ENCODE measurements around the gene IRAK2.
A peak's percentile ranks its signal among the peaks of the same experiment; 100 is the strongest.

DNA sequence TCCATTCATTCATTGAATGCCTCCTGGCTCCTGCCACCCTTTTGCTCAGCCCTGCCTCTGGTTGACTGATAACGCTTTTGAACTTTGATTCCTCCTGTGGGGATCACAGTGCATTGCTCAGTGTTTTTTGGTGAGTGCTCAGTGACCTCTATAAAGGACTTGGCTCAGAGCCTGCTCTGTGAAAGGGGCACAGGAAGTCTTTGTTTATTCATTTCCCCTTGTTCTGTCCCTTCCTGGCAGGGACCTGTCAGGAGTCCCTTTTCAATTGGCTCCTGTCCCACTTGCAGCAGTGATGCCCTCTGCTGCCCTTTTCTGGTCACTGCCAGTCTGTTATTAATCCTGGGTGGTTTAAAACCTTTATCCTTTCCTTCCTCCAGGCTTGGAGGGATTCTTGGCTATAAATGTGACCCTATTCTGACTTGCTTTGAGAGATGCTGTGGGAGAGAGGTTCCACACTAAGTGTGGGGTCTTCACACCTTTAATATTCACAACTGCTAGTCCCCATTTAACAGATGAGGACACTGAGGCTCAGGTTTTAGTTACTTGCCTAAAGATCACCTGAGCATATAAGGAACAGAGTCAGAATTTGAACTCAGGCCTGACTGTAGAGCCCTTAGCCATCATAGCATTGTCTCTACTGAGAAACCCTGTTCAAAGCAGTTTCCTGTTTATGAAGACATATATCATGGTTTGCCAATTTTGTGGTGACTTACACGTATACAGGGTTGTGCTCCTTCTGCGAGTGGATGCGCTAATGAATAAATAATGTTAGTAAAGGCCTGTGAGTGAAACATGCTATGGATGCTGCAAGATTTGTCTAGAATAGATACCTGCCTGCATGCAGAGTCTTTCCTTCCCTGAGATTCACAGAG lies 60.3 kb downstream of the IRAK2 start:
- TF ChIP-seq CBX8 (IDR thresholded peaks at IDR 0.05) = no peak
- TF ChIP-seq, protein P1, sequence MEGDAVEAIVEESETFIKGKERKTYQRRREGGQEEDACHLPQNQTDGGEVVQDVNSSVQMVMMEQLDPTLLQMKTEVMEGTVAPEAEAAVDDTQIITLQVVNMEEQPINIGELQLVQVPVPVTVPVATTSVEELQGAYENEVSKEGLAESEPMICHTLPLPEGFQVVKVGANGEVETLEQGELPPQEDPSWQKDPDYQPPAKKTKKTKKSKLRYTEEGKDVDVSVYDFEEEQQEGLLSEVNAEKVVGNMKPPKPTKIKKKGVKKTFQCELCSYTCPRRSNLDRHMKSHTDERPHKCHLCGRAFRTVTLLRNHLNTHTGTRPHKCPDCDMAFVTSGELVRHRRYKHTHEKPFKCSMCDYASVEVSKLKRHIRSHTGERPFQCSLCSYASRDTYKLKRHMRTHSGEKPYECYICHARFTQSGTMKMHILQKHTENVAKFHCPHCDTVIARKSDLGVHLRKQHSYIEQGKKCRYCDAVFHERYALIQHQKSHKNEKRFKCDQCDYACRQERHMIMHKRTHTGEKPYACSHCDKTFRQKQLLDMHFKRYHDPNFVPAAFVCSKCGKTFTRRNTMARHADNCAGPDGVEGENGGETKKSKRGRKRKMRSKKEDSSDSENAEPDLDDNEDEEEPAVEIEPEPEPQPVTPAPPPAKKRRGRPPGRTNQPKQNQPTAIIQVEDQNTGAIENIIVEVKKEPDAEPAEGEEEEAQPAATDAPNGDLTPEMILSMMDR (IDR thresholded peaks at IDR 0.05) = peak; percentile 94
- TF ChIP-seq SMC3 (IDR thresholded peaks at IDR 0.05) = peak; percentile 98
- TF ChIP-seq, protein P2, sequence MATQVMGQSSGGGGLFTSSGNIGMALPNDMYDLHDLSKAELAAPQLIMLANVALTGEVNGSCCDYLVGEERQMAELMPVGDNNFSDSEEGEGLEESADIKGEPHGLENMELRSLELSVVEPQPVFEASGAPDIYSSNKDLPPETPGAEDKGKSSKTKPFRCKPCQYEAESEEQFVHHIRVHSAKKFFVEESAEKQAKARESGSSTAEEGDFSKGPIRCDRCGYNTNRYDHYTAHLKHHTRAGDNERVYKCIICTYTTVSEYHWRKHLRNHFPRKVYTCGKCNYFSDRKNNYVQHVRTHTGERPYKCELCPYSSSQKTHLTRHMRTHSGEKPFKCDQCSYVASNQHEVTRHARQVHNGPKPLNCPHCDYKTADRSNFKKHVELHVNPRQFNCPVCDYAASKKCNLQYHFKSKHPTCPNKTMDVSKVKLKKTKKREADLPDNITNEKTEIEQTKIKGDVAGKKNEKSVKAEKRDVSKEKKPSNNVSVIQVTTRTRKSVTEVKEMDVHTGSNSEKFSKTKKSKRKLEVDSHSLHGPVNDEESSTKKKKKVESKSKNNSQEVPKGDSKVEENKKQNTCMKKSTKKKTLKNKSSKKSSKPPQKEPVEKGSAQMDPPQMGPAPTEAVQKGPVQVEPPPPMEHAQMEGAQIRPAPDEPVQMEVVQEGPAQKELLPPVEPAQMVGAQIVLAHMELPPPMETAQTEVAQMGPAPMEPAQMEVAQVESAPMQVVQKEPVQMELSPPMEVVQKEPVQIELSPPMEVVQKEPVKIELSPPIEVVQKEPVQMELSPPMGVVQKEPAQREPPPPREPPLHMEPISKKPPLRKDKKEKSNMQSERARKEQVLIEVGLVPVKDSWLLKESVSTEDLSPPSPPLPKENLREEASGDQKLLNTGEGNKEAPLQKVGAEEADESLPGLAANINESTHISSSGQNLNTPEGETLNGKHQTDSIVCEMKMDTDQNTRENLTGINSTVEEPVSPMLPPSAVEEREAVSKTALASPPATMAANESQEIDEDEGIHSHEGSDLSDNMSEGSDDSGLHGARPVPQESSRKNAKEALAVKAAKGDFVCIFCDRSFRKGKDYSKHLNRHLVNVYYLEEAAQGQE (IDR thresholded peaks at IDR 0.05) = no peak
- TF ChIP-seq, protein P3, sequence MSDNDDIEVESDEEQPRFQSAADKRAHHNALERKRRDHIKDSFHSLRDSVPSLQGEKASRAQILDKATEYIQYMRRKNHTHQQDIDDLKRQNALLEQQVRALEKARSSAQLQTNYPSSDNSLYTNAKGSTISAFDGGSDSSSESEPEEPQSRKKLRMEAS (IDR thresholded peaks at IDR 0.05) = peak; percentile 46
- TF ChIP-seq, protein P4, sequence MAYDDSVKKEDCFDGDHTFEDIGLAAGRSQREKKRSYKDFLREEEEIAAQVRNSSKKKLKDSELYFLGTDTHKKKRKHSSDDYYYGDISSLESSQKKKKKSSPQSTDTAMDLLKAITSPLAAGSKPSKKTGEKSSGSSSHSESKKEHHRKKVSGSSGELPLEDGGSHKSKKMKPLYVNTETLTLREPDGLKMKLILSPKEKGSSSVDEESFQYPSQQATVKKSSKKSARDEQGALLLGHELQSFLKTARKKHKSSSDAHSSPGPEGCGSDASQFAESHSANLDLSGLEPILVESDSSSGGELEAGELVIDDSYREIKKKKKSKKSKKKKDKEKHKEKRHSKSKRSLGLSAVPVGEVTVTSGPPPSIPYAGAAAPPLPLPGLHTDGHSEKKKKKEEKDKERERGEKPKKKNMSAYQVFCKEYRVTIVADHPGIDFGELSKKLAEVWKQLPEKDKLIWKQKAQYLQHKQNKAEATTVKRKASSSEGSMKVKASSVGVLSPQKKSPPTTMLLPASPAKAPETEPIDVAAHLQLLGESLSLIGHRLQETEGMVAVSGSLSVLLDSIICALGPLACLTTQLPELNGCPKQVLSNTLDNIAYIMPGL (CRISPR knock-in tag; IDR thresholded peaks at IDR 0.05; ENCODE audit: borderline replicate concordance) = no peak
- TF ChIP-seq TP53 (CRISPR knock-in tag; IDR thresholded peaks at IDR 0.05) = no peak

Data from A549 (cell line).